GM18508 (cell line): ENCODE results near the gene IREB2.
"Not testable (repeated sequence)": the region's sequence is repeated elsewhere in the genome, so short reads cannot be mapped to it uniquely, and the experiment has no call there.

ENCODE experiments used
- ATAC-seq: cut with Tn5 transposase; IDR thresholded peaks from one replicate; pipeline ENCODE4 v1.9.1; 2021; ENCODE audit warnings: moderate number of reproducible peaks; ENCODE audit not compliant: insufficient read depth, unreplicated experiment

IREB2 gene

GRCh38 chr15:78461171-78461888 lies 23.3 kb downstream of the IREB2 start:
- no peak for ATAC-seq

- no peak for ATAC-seq
These were observed 31.0 kb downstream of the IREB2 start for GRCh38 chr15:78469031-78469430.

- ATAC-seq, result no peak
These were observed 39.3 kb downstream of the IREB2 start for GRCh38 chr15:78477295-78477694.

- ATAC-seq, result no peak
These were observed 41.6 kb downstream of the IREB2 start for GRCh38 chr15:78479650-78480049.

- ATAC-seq, result no peak
These were observed 43.9 kb downstream of the IREB2 start for GRCh38 chr15:78481917-78482316.

- ATAC-seq, result no peak
These were observed 54.9 kb downstream of the IREB2 start for GRCh38 chr15:78492872-78493271.

GRCh38 chr15:78501857-78502256 lies 63.8 kb downstream of the IREB2 start:
- no peak for ATAC-seq

GRCh38 chr15:78502641-78503040 lies 64.6 kb downstream of the IREB2 start:
- no peak for ATAC-seq

- ATAC-seq, result no peak
These were observed 69.2 kb downstream of the IREB2 start, which contains the start of gene HYKK for GRCh38 chr15:78506971-78507830. HYKK (plus strand) TSS chr15:78507577; CDS start chr15:78513089, 5,512 bp downstream.

GRCh38 chr15:78507831-78508160 lies 69.8 kb downstream of the IREB2 start:
- no peak for ATAC-seq

- no peak for ATAC-seq
These were observed 70.3 kb downstream of the IREB2 start for GRCh38 chr15:78508272-78508671.

GRCh38 chr15:78509726-78510312 lies 71.8 kb downstream of the IREB2 start:
- ATAC-seq, result no peak

- not testable (repeated sequence) for ATAC-seq
These were observed 82.0 kb downstream of the IREB2 start for GRCh38 chr15:78520035-78520434.

- no peak for ATAC-seq
These were observed 86.2 kb downstream of the IREB2 start for GRCh38 chr15:78524230-78524629.

GRCh38 chr15:78527325-78527724 lies 89.3 kb downstream of the IREB2 start:
- ATAC-seq, result no peak

GRCh38 chr15:78533331-78533730 lies 95.3 kb downstream of the IREB2 start:
- no peak for ATAC-seq

GRCh38 chr15:78536134-78536533 lies 98.1 kb downstream of the IREB2 start:
- no peak for ATAC-seq

- ATAC-seq, result no peak
These were observed 99.4 kb downstream of the IREB2 start for GRCh38 chr15:78537266-78537905.

GRCh38 chr15:78538358-78538757 lies 100.3 kb downstream of the IREB2 start:
- ATAC-seq, result no peak

GRCh38 chr15:78539464-78540140 lies 101.6 kb downstream of the IREB2 start:
- not testable (repeated sequence) for ATAC-seq
